IPS-18c (cell line): ENCODE data around the gene ASIC3.

Source experiments
- H3K4me3 ChIP-seq: 2 replicates; pipeline ENCODE4 v1.7.0; 2013; ENCODE audit warnings: low read depth, mild to moderate bottlenecking, low read length, moderate library complexity; ENCODE audit not compliant: insufficient read depth
- H3K9me3 ChIP-seq: one replicate; pipeline ENCODE4 v1.6.1; 2013; ENCODE audit warnings: mild to moderate bottlenecking, low read length, moderate library complexity; ENCODE audit not compliant: control insufficient read depth, insufficient read depth

The ASIC3 gene

GRCh38 chr7:151099486-151100211 lies 51.3 kb downstream of the ASIC3 start:
- H3K4me3 ChIP-seq: no peak overlapping the region
- H3K9me3 ChIP-seq: no peaks in the 10 kb centered on the region

- Histone ChIP-seq H3K4me3 (no peak overlapping the region), H3K9me3 (no peaks in the 10 kb centered on the region)
These were observed 52.6 kb downstream of the ASIC3 start for GRCh38 chr7:151100921-151101320.

- no peaks in the 10 kb centered on the region for H3K9me3 ChIP-seq
- H3K4me3 ChIP-seq: no peak overlapping the region
These were observed 53.5 kb downstream of the ASIC3 start for GRCh38 chr7:151101621-151102396.
